Right lobe of liver (tissue), 4 donors: ENCODE results near the gene IFNA7.
"Not testable (repeated sequence)": the region's sequence is repeated elsewhere in the genome, so short reads cannot be mapped to it uniquely, and the experiment has no call there.

ENCODE experiments used
- POLR2A ChIP-seq: fragments of 450-650 bp; IDR thresholded peaks from one replicate; pipeline ENCODE4 v1.6.1; 2017; ENCODE audit warnings: antibody characterized with exemption, mild to moderate bottlenecking
- TF ChIP-seq, protein P1 (sequence below), 4 donors: fragments of 200-600 bp in 3 of 4; fragments of 450-650 bp in 1 of 4; IDR thresholded peaks; one replicate each; pipeline versions ENCODE4 v1.5.1 to v1.8.0; 2016 to 2022; ENCODE audit warnings: antibody characterized with exemption in 4 of 4, mild to moderate bottlenecking in 2 of 4
- donor health status: DM: no; HTN: no; CAD: no.
- donor health status: DM: no; HTN: no; CAD: no.
- donor health status: DM: no; HTN: yes; CAD: no.

GRCh38 chr9:21194867-21195776, 6.9 kb downstream of the IFNA7 start:
- TF ChIP-seq, protein P1, sequence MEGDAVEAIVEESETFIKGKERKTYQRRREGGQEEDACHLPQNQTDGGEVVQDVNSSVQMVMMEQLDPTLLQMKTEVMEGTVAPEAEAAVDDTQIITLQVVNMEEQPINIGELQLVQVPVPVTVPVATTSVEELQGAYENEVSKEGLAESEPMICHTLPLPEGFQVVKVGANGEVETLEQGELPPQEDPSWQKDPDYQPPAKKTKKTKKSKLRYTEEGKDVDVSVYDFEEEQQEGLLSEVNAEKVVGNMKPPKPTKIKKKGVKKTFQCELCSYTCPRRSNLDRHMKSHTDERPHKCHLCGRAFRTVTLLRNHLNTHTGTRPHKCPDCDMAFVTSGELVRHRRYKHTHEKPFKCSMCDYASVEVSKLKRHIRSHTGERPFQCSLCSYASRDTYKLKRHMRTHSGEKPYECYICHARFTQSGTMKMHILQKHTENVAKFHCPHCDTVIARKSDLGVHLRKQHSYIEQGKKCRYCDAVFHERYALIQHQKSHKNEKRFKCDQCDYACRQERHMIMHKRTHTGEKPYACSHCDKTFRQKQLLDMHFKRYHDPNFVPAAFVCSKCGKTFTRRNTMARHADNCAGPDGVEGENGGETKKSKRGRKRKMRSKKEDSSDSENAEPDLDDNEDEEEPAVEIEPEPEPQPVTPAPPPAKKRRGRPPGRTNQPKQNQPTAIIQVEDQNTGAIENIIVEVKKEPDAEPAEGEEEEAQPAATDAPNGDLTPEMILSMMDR (IDR thresholded peaks at IDR 0.05): peak; percentile 22 to 49 (median 42)
- TF ChIP-seq POLR2A: not testable (repeated sequence)
